Activated CD4-positive, alpha-beta T cell treated with anti-CD3 and anti-CD28 coated beads for 24 hours (primary cell): ENCODE results near the gene EMP1.
"Not testable (repeated sequence)": the region's sequence is repeated elsewhere in the genome, so short reads cannot be mapped to it uniquely, and the experiment has no call there.

Source experiments
- DNase-seq, 2 donors: peaks; one replicate each; pipeline ENCODE4 v3.0.0-alpha.2; 2020; ENCODE audit warnings: low read depth in 2 of 2

The EMP1 gene

DNA sequence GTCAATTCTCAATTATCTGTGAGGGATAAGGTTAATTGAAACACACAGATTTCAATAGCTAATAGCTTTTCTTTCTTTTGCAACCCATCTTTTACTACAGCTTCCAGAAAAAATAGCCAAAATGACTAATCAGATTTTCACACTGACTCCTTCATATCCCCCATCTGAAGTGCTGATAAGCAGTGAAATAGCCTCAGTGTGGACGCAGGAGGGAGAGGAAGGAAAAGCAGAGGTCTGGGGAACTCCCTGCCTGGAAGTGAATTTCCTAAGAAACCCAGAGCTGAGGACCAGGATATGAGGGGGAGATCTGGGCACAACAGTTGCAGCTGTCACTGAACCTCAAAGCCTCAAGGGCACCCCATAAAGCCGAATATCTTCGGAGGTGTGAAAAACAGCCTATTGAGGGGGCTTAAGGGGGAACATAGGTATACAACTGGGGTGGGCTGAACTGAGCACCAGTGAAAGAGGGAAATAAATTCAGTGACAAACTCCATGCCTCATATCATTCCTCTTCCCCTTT is 60.9 kb downstream of the EMP1 start:
- DNase-seq, result no peak

DNA sequence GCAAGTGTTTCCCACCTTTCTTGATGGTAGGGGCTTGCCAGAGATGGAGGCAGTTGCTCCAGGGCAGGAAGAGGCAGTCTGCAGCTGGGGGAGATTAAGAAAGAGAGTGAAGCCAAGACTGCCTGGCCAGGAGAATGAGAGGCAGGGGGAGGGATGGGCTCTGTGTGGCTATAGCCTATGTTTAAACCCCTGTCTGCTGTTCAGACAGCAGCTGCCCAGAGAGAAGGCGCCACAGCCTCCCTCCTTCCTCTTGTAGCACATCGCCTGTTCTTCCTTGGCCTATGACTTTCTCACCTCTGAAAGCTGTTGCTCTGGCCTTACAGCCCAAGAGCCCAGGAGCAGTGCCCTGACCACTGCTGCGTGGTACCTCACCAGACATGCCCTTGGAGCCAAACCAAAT is 61.7 kb downstream of the EMP1 start:
- DNase-seq, result no peak

DNA sequence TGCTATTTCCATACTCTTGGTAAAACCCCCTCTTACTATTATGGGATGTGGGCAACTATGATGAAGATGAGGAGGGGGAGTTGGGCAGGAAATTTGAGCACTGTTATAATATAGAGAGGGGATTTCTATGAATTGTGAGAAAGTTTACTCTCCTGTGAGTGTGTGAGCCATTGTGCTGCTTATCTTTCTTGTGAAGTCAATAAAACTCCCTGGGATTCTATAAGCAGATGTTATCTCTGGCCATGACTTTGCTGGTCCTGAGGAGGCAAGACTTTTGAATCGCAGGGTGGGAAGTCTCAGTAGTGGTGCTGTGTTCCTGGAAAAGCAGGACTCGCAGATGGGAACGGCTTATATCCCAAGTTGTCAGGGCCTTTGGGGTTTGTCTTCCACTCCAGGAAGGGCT is 62.2 kb downstream of the EMP1 start:
- no peak for DNase-seq

DNA sequence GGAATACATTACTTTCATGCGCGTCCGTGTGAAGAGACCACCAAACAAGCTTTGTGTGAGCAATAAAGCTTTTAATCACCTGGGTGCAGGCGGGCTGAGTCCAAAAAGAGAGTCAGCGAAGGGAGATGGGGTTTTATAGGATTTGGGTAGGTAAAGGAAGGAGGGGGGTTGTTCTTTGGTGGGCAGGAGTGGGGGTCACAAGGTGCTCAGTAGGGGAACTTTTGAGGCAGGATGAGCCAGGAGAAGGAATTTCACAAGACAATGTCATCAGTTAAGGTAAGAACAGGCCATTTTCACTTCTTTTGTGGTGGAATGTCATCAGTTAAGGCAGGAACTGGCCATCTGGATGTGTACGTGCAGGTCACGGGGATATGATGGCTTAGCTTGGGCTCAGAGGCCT is 63.1 kb downstream of the EMP1 start:
- not testable (repeated sequence) for DNase-seq

DNA sequence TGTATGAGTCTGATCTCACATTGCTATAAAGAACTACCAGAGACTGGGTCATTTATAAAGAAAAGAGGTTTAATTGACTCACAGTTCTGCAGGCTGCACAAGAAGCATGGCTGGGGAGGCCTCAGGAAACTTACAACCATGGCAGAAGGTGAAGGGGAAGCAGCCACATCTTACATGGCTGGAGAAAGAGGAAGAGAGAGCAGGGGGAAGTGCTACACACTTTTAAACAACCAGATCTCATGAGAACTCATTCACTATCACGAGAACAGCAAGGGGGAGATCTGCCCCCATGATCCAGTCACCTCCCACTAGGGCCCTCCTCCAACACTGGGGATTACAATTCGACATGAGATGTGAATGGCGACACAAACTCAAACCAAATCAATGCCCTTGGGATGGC is 71.3 kb downstream of the EMP1 start:
- not testable (repeated sequence) for DNase-seq

DNA sequence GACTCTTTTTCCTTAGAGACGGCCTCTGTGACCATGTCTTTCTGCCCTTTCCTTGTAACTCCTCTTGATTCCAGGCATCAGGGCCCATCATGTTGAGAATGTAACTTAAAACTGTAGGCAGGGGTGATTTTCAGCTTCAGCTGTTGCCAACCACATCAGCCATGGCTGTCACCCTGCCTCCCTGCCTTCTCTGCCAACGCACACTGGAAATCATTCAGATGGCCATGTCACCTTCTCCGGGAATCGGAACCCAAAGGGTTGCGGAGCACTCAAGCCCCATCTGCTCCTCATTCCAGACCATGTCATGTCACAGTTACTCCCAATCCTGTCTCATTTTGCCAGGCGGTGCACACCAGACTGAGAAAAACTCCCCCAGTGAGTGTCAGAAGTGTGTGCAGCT is 72.1 kb downstream of the EMP1 start:
- DNase-seq, result no peak
